Testis (tissue), 2 donors: Measurements from ENCODE around the gene CFDP1.

Experiments
- CTCF ChIP-seq, 3 experiments: fragments of 450-650 bp in 2 of 3; fragments of 200-600 bp in 1 of 3; sonication (generic) in 1 of 3; IDR thresholded peaks; one replicate each; pipeline ENCODE4 v1.5.1; 2016 to 2019; ENCODE audit warnings: antibody characterized with exemption in 3 of 3, mild to moderate bottlenecking in 2 of 3, moderate library complexity in 1 of 3
- POLR2A ChIP-seq: fragments of 450-650 bp; IDR thresholded peaks from one replicate; pipeline ENCODE4 v1.6.1; 2017; ENCODE audit warnings: antibody characterized with exemption, mild to moderate bottlenecking, moderate library complexity

- no peak for TF ChIP-seq CTCF (IDR thresholded peaks at IDR 0.05)
- TF ChIP-seq POLR2A: no peak
Observed at GRCh38 chr16:75333721-75334163, 99.6 kb downstream of the CFDP1 start.
